Neuronal stem cell (in vitro differentiated cells): Measurements from ENCODE around the gene CYB5RL.
A peak's percentile ranks its signal among the peaks of the same experiment; 100 is the strongest.

Source experiments
- DNase-seq: peaks from one replicate; pipeline ENCODE4 v3.0.0-alpha.2; 2013; ENCODE audit warnings: low spot score
- H2AFZ ChIP-seq: one replicate; pipeline ENCODE4 v1.6.1; 2013; ENCODE audit warnings: mild to moderate bottlenecking, low read length, inconsistent platforms
- H2AK5ac ChIP-seq: 2 replicates; pipeline ENCODE4 v1.6.1; 2013; ENCODE audit warnings: low read depth, mild to moderate bottlenecking, inconsistent platforms, low read length, moderate library complexity, mixed read lengths
- H2BK120ac ChIP-seq: 2 replicates; pipeline ENCODE4 v1.6.1; 2013; ENCODE audit warnings: low read depth, mild to moderate bottlenecking, inconsistent platforms, low read length, moderate library complexity, mixed read lengths
- H2BK12ac ChIP-seq: one replicate; pipeline ENCODE4 v1.6.1; 2013; ENCODE audit warnings: low read length, inconsistent platforms
- H2BK15ac ChIP-seq: 2 replicates; pipeline ENCODE4 v1.6.1; 2013; ENCODE audit warnings: mild to moderate bottlenecking, low read length, inconsistent platforms, mixed read lengths
- H2BK5ac ChIP-seq: one replicate; pipeline ENCODE4 v1.6.1; 2013; ENCODE audit warnings: inconsistent platforms, mild to moderate bottlenecking, low read length, moderate library complexity
- H3K14ac ChIP-seq: one replicate; pipeline ENCODE4 v1.6.1; 2013; ENCODE audit warnings: low read length, inconsistent platforms
- H3K18ac ChIP-seq: 2 replicates; pipeline ENCODE4 v1.6.1; 2013; ENCODE audit warnings: low read length, inconsistent platforms
- H3K23ac ChIP-seq: 2 replicates; pipeline ENCODE4 v1.6.1; 2013; ENCODE audit warnings: low read depth, mild to moderate bottlenecking, mixed read lengths, low read length, inconsistent platforms; ENCODE audit not compliant: poor library complexity
- H3K27ac ChIP-seq: replicated peaks from 3 replicates; pipeline ENCODE4 v1.5.1; 2013; ENCODE audit warnings: low read length, inconsistent platforms
- H3K27me3 ChIP-seq, 3 experiments: 2 replicates each; pipeline ENCODE4 v1.6.1; 2013; ENCODE audit warnings: low read length in 3 of 3, mild to moderate bottlenecking in 2 of 3, inconsistent platforms in 1 of 3, low read depth in 1 of 3, mixed read lengths in 1 of 3, moderate library complexity in 1 of 3; ENCODE audit not compliant: control insufficient read depth in 3 of 3, insufficient read depth in 3 of 3
- H3K36me3 ChIP-seq, 2 donors: replicated peaks in 1 of 2; 2 replicates each; pipeline ENCODE4 v1.6.1; 2013; ENCODE audit warnings: low read length in 2 of 2; ENCODE audit not compliant: control insufficient read depth in 2 of 2, insufficient read depth in 2 of 2
- H3K4ac ChIP-seq: 2 replicates; pipeline ENCODE4 v1.6.1; 2013; ENCODE audit warnings: inconsistent platforms, mild to moderate bottlenecking, low read length, moderate library complexity
- H3K4me1 ChIP-seq, 2 donors: 1 replicate in 1 of 2; 2 replicates in 1 of 2; pipeline ENCODE4 v1.6.1; 2013; ENCODE audit warnings: low read length in 2 of 2, low read depth in 1 of 2; ENCODE audit not compliant: control insufficient read depth in 2 of 2, insufficient read depth in 1 of 2
- H3K4me2 ChIP-seq: one replicate; pipeline ENCODE4 v1.6.1; 2013; ENCODE audit warnings: mild to moderate bottlenecking, low read length, inconsistent platforms; ENCODE audit not compliant: insufficient read depth, poor library complexity, severe bottlenecking
- H3K4me3 ChIP-seq, 2 donors: 2 replicates each; pipeline ENCODE4 v1.5.1; 2013; ENCODE audit warnings: low read length in 2 of 2, mild to moderate bottlenecking in 2 of 2, inconsistent platforms in 1 of 2, moderate library complexity in 1 of 2
- H3K79me1 ChIP-seq: one replicate; pipeline ENCODE4 v1.6.1; 2013; ENCODE audit warnings: low read depth, mild to moderate bottlenecking, inconsistent platforms, low read length, moderate library complexity
- H3K9ac ChIP-seq: one replicate; pipeline ENCODE4 v1.6.1; 2013; ENCODE audit warnings: mild to moderate bottlenecking, low read depth, low read length, inconsistent platforms; ENCODE audit not compliant: poor library complexity
- H3K9me3 ChIP-seq, 2 donors: replicated peaks in 1 of 2; 2 replicates each; pipeline versions ENCODE3 to v1.6.1; 2013; ENCODE audit warnings: low read length in 2 of 2, mild to moderate bottlenecking in 2 of 2, inconsistent platforms in 1 of 2, low read depth in 1 of 2, mixed read lengths in 1 of 2, moderate library complexity in 1 of 2; ENCODE audit not compliant: control insufficient read depth in 2 of 2, insufficient read depth in 1 of 2
- H4K8ac ChIP-seq: one replicate; pipeline ENCODE4 v1.6.1; 2013; ENCODE audit warnings: low read depth, mild to moderate bottlenecking, inconsistent platforms, low read length, moderate library complexity
- H4K91ac ChIP-seq: one replicate; pipeline ENCODE4 v1.6.1; 2013; ENCODE audit warnings: low read length, low read depth, mild to moderate bottlenecking, inconsistent platforms; ENCODE audit not compliant: poor library complexity
- WGBS, 2 donors: extraction: QIAGEN DNeasy Blood & Tissue Kit; methylation state at CpG; one replicate each; pipeline ENCODE4 v1.1.7; 2013; ENCODE audit warnings: missing lambda C conversion rate in 2 of 2, mixed read lengths in 1 of 2; ENCODE audit not compliant: insufficient read length in 2 of 2, insufficient replicate concordance in 1 of 2; ENCODE audit errors: extremely low coverage in 2 of 2; 5-methylcytosine and 5-hydroxymethylcytosine counted together

The CYB5RL gene

GRCh38 chr1:54230507-54231339 is 30.9 kb upstream of the CYB5RL start:
- Histone ChIP-seq H3K23ac (no peak overlapping the region), H2BK15ac (no peak overlapping the region), H3K4me2 (no peak overlapping the region), H3K27ac (no peak overlapping the region), H2BK5ac (no peak overlapping the region), H3K14ac (no peak overlapping the region), H4K8ac (no peak overlapping the region), H3K9ac (no peak overlapping the region), H2BK12ac (no peak overlapping the region), H3K27me3 (no peaks in the 10 kb centered on the region), H3K9me3 (no peaks in the 10 kb centered on the region), H3K4ac (no peak overlapping the region), H3K18ac (no peak overlapping the region), H2AFZ (no peak overlapping the region), H3K4me3 (no peak overlapping the region), H2BK120ac (no peak overlapping the region), H4K91ac (no peak overlapping the region), H2AK5ac (no peak overlapping the region), H3K4me1 (peaks cover 8 to 18% of the 10 kb centered on the region in 2 donors), H3K36me3 (peaks cover 0 to 74% of the 10 kb centered on the region in 2 donors), H3K79me1 (no peaks in the 10 kb centered on the region)
- no CpG with 5 or more reads among the region's 15 CpGs for WGBS, 2 donors
- DNase-seq = no peak

- no peak overlapping the region for H3K9ac ChIP-seq
- no peak overlapping the region for H3K4me3 ChIP-seq
- peaks cover 1 to 76% of the 10 kb centered on the region in 2 donors for H3K36me3 ChIP-seq
- H3K9me3 ChIP-seq = no peaks in the 10 kb centered on the region
- no CpG with 5 or more reads among the region's 11 CpGs for WGBS, 2 donors
- no peak overlapping the region for H3K14ac ChIP-seq
- no peak overlapping the region for H2BK12ac ChIP-seq
- no peaks in the 10 kb centered on the region for H3K79me1 ChIP-seq
- peak overlapping the region; percentile 72 for H4K8ac ChIP-seq
- H4K91ac ChIP-seq = no peak overlapping the region
- H2BK15ac ChIP-seq = no peak overlapping the region
- H2AFZ ChIP-seq = no peak overlapping the region
- H2BK5ac ChIP-seq = no peak overlapping the region
- peak overlapping the region; percentile 17 for H3K4ac ChIP-seq
- H3K27me3 ChIP-seq = no peaks in the 10 kb centered on the region
- H2AK5ac ChIP-seq = no peak overlapping the region
- peaks cover 11 to 20% of the 10 kb centered on the region in 2 donors for H3K4me1 ChIP-seq
- H3K18ac ChIP-seq = peak overlapping the region; percentile 51
- H2BK120ac ChIP-seq = no peak overlapping the region
- H3K23ac ChIP-seq = peak overlapping the region; percentile 11
- DNase-seq = no peak
- H3K4me2 ChIP-seq = no peak overlapping the region
- H3K27ac ChIP-seq = no peak overlapping the region
Measured at GRCh38 chr1:54229281-54229891, 29.6 kb upstream of the CYB5RL start.

GRCh38 chr1:54228638-54229079 is 28.8 kb upstream of the CYB5RL start:
- no peak overlapping the region for H3K9ac ChIP-seq
- H3K36me3 ChIP-seq = peaks cover 1 to 80% of the 10 kb centered on the region in 2 donors
- H3K4ac ChIP-seq = no peak overlapping the region
- H4K91ac ChIP-seq = no peak overlapping the region
- H3K4me3 ChIP-seq = no peak overlapping the region
- no CpG with 5 or more reads among the region's 13 CpGs for WGBS, 2 donors
- no peak overlapping the region for H2AFZ ChIP-seq
- DNase-seq = no peak
- H2BK12ac ChIP-seq = no peak overlapping the region
- H3K79me1 ChIP-seq = no peaks in the 10 kb centered on the region
- H2BK5ac ChIP-seq = no peak overlapping the region
- peak overlapping the region; percentile 58 for H3K14ac ChIP-seq
- peak overlapping the region; percentile 11 for H3K23ac ChIP-seq
- no peaks in the 10 kb centered on the region for H3K27me3 ChIP-seq
- H2BK120ac ChIP-seq = no peak overlapping the region
- H4K8ac ChIP-seq = no peak overlapping the region
- H3K9me3 ChIP-seq = no peaks in the 10 kb centered on the region
- no peak overlapping the region for H2BK15ac ChIP-seq
- peak overlapping the region; percentile 74 for H3K18ac ChIP-seq
- peaks cover 11 to 20% of the 10 kb centered on the region in 2 donors for H3K4me1 ChIP-seq
- no peak overlapping the region for H3K4me2 ChIP-seq
- no peak overlapping the region for H3K27ac ChIP-seq
- peak overlapping the region; percentile 41 for H2AK5ac ChIP-seq

GRCh38 chr1:54227891-54228310 is 28.1 kb upstream of the CYB5RL start:
- H3K36me3 ChIP-seq = peaks cover 1 to 80% of the 10 kb centered on the region in 2 donors
- WGBS, 2 donors = no CpG with 5 or more reads among the region's 17 CpGs

More at GRCh38 chr1:54227891-54228310, 28.1 kb upstream of the CYB5RL start:
- H3K9me3 ChIP-seq = no peaks in the 10 kb centered on the region
- DNase-seq = no peak
- no peak overlapping the region for H4K8ac ChIP-seq
- no peak overlapping the region for H3K4me2 ChIP-seq
- no peak overlapping the region for H3K23ac ChIP-seq
- H3K9ac ChIP-seq = no peak overlapping the region
- no peak overlapping the region for H2AK5ac ChIP-seq
- no peak overlapping the region for H2AFZ ChIP-seq
- no peak overlapping the region for H3K4me3 ChIP-seq
- no peak overlapping the region for H2BK12ac ChIP-seq
- H3K27ac ChIP-seq = no peak overlapping the region
- H3K27me3 ChIP-seq = no peaks in the 10 kb centered on the region
- no peak overlapping the region for H2BK5ac ChIP-seq
- H3K4ac ChIP-seq = no peak overlapping the region
- no peak overlapping the region for H3K18ac ChIP-seq
- no peak overlapping the region for H3K14ac ChIP-seq
- peaks cover 11 to 20% of the 10 kb centered on the region in 2 donors for H3K4me1 ChIP-seq
- no peaks in the 10 kb centered on the region for H3K79me1 ChIP-seq
- H2BK120ac ChIP-seq = no peak overlapping the region
- H2BK15ac ChIP-seq = no peak overlapping the region
- H4K91ac ChIP-seq = no peak overlapping the region
